GM23338 (cell line): Measurements from ENCODE around the gene CPLX1. TPM values are rescaled to one million over a fixed set of nuclear protein-coding genes. Genes with fewer than 3 reads are reported as not detected.

Source experiments
- ATAC-seq: fragments of 200-7000 bp; cut with Tn5 transposase; 3 replicates; pipeline ENCODE4 v1.9.1; 2020
- DNase-seq: peaks from one replicate; pipeline ENCODE4 v3.0.0-alpha.2; 2015; ENCODE audit warnings: low spot score
- H2AFZ ChIP-seq: fragments of 200-600 bp; sonication (generic); 2 replicates; pipeline ENCODE4 v1.8.0; 2016; ENCODE audit warnings: antibody characterized with exemption, mild to moderate bottlenecking, moderate library complexity
- H3F3A ChIP-seq: fragments of 200-600 bp; sonication (generic); replicated peaks from 2 replicates; pipeline ENCODE4 v1.8.0; 2017; ENCODE audit warnings: antibody characterized with exemption, mixed run types, low read depth
- H3K27ac ChIP-seq: fragments of 200-600 bp; sonication (generic); 2 replicates; pipeline ENCODE4 v1.6.1; 2016; ENCODE audit warnings: low read depth
- H3K27me3 ChIP-seq: fragments of 200-600 bp; sonication (generic); 2 replicates; pipeline ENCODE4 v1.8.0; 2016; ENCODE audit warnings: mild to moderate bottlenecking, mixed run types, moderate library complexity; ENCODE audit not compliant: insufficient read depth
- H3K36me3 ChIP-seq: fragments of 200-600 bp; sonication (generic); 2 replicates; pipeline ENCODE4 v1.8.0; 2016; ENCODE audit warnings: mild to moderate bottlenecking; ENCODE audit not compliant: insufficient read depth
- H3K4me1 ChIP-seq: fragments of 200-600 bp; sonication (generic); 2 replicates; pipeline ENCODE4 v1.8.0; 2016; ENCODE audit warnings: mild to moderate bottlenecking, moderate library complexity; ENCODE audit not compliant: insufficient read depth
- H3K4me2 ChIP-seq: fragments of 200-600 bp; sonication (generic); 2 replicates; pipeline ENCODE4 v1.7.1; 2017; ENCODE audit warnings: mixed run types
- H3K4me3 ChIP-seq: fragments of 200-600 bp; sonication (generic); 2 replicates; pipeline ENCODE4 v1.6.1; 2016; ENCODE audit warnings: mixed run types
- H3K79me2 ChIP-seq: fragments of 200-600 bp; sonication (generic); replicated peaks from 2 replicates; pipeline ENCODE4 v1.8.0; 2017; ENCODE audit warnings: mild to moderate bottlenecking; ENCODE audit not compliant: insufficient read depth
- H3K9me2 ChIP-seq: fragments of 200-600 bp; sonication (generic); 2 replicates; pipeline ENCODE4 v1.8.0; 2017; ENCODE audit not compliant: insufficient read depth
- H4K20me1 ChIP-seq: fragments of 200-600 bp; sonication (generic); replicated peaks from 2 replicates; pipeline ENCODE4 v1.8.0; 2017; ENCODE audit warnings: mild to moderate bottlenecking; ENCODE audit not compliant: insufficient read depth
- H3K27ac Mint-ChIP-seq: 2 replicates; pipeline ENCODE4 v1.8.0; 2020; ENCODE audit warnings: inconsistent platforms, mild to moderate bottlenecking, moderate library complexity, mixed read lengths
- H3K27me3 Mint-ChIP-seq: 3 replicates; pipeline ENCODE4 v1.8.0; 2022; ENCODE audit warnings: low read depth, mild to moderate bottlenecking, moderate library complexity, mixed read lengths, inconsistent platforms; ENCODE audit not compliant: insufficient read depth, poor library complexity
- H3K36me3 Mint-ChIP-seq: 3 replicates; pipeline ENCODE4 v1.8.0; 2021; ENCODE audit warnings: low read depth, mild to moderate bottlenecking, inconsistent platforms, moderate library complexity, mixed read lengths
- H3K4me1 Mint-ChIP-seq: 3 replicates; pipeline ENCODE4 v1.8.0; 2020; ENCODE audit warnings: mild to moderate bottlenecking, inconsistent platforms, mixed read lengths
- H3K4me3 Mint-ChIP-seq: 3 replicates; pipeline ENCODE4 v1.8.0; 2021; ENCODE audit warnings: moderate library complexity, mild to moderate bottlenecking, inconsistent platforms, mixed read lengths
- H3K9me3 Mint-ChIP-seq: 3 replicates; pipeline ENCODE4 v1.8.0; 2020; ENCODE audit warnings: moderate library complexity, mild to moderate bottlenecking, inconsistent platforms, mixed read lengths
- CREB1 ChIP-seq: fragments of 250-450 bp; sonication (Bioruptor Pico); IDR thresholded peaks from 2 replicates; pipeline ENCODE4 v1.5.0; 2020; ENCODE audit warnings: low read depth, mild to moderate bottlenecking, moderate library complexity
- CTCF ChIP-seq, 2 experiments: fragments of 200-600 bp in 1 of 2; sonication (generic) in 1 of 2; conservative IDR thresholded peaks; 2 replicates each; pipeline versions ENCODE4 v1.5.1 to v1.6.1; 2016 to 2017; ENCODE audit warnings: antibody characterized with exemption in 2 of 2, low read depth in 2 of 2, mild to moderate bottlenecking in 2 of 2, moderate library complexity in 1 of 2
- ETS1 ChIP-seq: IDR thresholded peaks from 2 replicates; pipeline ENCODE4 v1.6.1; 2016; ENCODE audit warnings: antibody characterized with exemption
- EZH2phosphoT487 ChIP-seq: fragments of 200-600 bp; sonication (generic); IDR thresholded peaks from one replicate; pipeline ENCODE4 v1.8.1; 2018; ENCODE audit warnings: antibody characterized with exemption; ENCODE audit not compliant: unreplicated experiment
- JUNB ChIP-seq: IDR thresholded peaks from one replicate; pipeline ENCODE4 v1.6.1; 2016; ENCODE audit warnings: antibody characterized with exemption; ENCODE audit not compliant: unreplicated experiment
- NANOG ChIP-seq: IDR thresholded peaks from 2 replicates; pipeline ENCODE4 v1.6.1; 2016; ENCODE audit warnings: antibody characterized with exemption, borderline replicate concordance
- ZNF114 ChIP-seq: fragments of 250-450 bp; sonication (Bioruptor Pico); IDR thresholded peaks from 2 replicates; pipeline ENCODE4 v1.5.0; 2020; ENCODE audit warnings: mild to moderate bottlenecking, moderate library complexity
- ZNF331 ChIP-seq: fragments of 250-450 bp; sonication (Bioruptor Pico); IDR thresholded peaks from 2 replicates; pipeline ENCODE4 v1.5.0; 2020; ENCODE audit warnings: low read depth, mild to moderate bottlenecking, moderate library complexity
- polyA plus RNA-seq: library from polyadenylated mRNA; unstranded; fragments of >200 nt; fragmentation: Nextera tagmentation; extraction: Ambion mirVana; gene quantifications from 2 replicates; pipeline ENCODE4 v1.2.1, GENCODE V29; 2016
- total RNA-seq: library from RNA; depleted of rRNA; stranded (reverse); fragments of >200 nt; shearing (Covaris generic); gene quantifications from 2 replicates; pipeline ENCODE4 v1.2.3, GENCODE V29; 2014
- TF ChIP-seq, protein P1 (sequence below): IDR thresholded peaks from one replicate; pipeline ENCODE4 v1.6.1; 2018; ENCODE audit warnings: antibody characterized with exemption; ENCODE audit not compliant: unreplicated experiment
- TF ChIP-seq, protein P2 (sequence below): fragments of 250-450 bp; sonication (Bioruptor Pico); IDR thresholded peaks from 2 replicates; pipeline ENCODE4 v1.5.0; 2020; ENCODE audit warnings: mild to moderate bottlenecking, moderate library complexity

Gene CPLX1
- total and polyA plus RNA-seq, 2 experiments from 2014 or later = 0.86 to 0.97 TPM

- no peaks in the 10 kb centered on the region; the same call in 2 of the 3 replicates for H3K4me1 Mint-ChIP-seq
- DNase-seq (no peak), ATAC-seq (no peak)
- Histone ChIP-seq H3K79me2 (no peaks in the 10 kb centered on the region), H3K9me2 (no peaks in the 10 kb centered on the region), H4K20me1 (no peaks in the 10 kb centered on the region), H2AFZ (no peak overlapping the region), H3K36me3 (no peaks in the 10 kb centered on the region), H3K27me3 (peaks cover 66% of the 10 kb centered on the region), H3K27ac (no peak overlapping the region), H3K4me2 (no peak overlapping the region), H3F3A (no peaks in the 10 kb centered on the region), H3K4me1 (no peaks in the 10 kb centered on the region), H3K4me3 (no peak overlapping the region)
- TF ChIP-seq ZNF114 (no peak), ZNF331 (CRISPR knock-in tag) (no peak), NANOG (no peak), CREB1 (CRISPR knock-in tag) (no peak), JUNB (no peak), ETS1 (no peak), EZH2phosphoT487 (no peak), CTCF (conservative IDR thresholded peaks at IDR 0.05; ENCODE audit: low read depth in 2 of 2) (no peak)
- TF ChIP-seq, protein P1, sequence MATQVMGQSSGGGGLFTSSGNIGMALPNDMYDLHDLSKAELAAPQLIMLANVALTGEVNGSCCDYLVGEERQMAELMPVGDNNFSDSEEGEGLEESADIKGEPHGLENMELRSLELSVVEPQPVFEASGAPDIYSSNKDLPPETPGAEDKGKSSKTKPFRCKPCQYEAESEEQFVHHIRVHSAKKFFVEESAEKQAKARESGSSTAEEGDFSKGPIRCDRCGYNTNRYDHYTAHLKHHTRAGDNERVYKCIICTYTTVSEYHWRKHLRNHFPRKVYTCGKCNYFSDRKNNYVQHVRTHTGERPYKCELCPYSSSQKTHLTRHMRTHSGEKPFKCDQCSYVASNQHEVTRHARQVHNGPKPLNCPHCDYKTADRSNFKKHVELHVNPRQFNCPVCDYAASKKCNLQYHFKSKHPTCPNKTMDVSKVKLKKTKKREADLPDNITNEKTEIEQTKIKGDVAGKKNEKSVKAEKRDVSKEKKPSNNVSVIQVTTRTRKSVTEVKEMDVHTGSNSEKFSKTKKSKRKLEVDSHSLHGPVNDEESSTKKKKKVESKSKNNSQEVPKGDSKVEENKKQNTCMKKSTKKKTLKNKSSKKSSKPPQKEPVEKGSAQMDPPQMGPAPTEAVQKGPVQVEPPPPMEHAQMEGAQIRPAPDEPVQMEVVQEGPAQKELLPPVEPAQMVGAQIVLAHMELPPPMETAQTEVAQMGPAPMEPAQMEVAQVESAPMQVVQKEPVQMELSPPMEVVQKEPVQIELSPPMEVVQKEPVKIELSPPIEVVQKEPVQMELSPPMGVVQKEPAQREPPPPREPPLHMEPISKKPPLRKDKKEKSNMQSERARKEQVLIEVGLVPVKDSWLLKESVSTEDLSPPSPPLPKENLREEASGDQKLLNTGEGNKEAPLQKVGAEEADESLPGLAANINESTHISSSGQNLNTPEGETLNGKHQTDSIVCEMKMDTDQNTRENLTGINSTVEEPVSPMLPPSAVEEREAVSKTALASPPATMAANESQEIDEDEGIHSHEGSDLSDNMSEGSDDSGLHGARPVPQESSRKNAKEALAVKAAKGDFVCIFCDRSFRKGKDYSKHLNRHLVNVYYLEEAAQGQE = no peak
- TF ChIP-seq, protein P2, sequence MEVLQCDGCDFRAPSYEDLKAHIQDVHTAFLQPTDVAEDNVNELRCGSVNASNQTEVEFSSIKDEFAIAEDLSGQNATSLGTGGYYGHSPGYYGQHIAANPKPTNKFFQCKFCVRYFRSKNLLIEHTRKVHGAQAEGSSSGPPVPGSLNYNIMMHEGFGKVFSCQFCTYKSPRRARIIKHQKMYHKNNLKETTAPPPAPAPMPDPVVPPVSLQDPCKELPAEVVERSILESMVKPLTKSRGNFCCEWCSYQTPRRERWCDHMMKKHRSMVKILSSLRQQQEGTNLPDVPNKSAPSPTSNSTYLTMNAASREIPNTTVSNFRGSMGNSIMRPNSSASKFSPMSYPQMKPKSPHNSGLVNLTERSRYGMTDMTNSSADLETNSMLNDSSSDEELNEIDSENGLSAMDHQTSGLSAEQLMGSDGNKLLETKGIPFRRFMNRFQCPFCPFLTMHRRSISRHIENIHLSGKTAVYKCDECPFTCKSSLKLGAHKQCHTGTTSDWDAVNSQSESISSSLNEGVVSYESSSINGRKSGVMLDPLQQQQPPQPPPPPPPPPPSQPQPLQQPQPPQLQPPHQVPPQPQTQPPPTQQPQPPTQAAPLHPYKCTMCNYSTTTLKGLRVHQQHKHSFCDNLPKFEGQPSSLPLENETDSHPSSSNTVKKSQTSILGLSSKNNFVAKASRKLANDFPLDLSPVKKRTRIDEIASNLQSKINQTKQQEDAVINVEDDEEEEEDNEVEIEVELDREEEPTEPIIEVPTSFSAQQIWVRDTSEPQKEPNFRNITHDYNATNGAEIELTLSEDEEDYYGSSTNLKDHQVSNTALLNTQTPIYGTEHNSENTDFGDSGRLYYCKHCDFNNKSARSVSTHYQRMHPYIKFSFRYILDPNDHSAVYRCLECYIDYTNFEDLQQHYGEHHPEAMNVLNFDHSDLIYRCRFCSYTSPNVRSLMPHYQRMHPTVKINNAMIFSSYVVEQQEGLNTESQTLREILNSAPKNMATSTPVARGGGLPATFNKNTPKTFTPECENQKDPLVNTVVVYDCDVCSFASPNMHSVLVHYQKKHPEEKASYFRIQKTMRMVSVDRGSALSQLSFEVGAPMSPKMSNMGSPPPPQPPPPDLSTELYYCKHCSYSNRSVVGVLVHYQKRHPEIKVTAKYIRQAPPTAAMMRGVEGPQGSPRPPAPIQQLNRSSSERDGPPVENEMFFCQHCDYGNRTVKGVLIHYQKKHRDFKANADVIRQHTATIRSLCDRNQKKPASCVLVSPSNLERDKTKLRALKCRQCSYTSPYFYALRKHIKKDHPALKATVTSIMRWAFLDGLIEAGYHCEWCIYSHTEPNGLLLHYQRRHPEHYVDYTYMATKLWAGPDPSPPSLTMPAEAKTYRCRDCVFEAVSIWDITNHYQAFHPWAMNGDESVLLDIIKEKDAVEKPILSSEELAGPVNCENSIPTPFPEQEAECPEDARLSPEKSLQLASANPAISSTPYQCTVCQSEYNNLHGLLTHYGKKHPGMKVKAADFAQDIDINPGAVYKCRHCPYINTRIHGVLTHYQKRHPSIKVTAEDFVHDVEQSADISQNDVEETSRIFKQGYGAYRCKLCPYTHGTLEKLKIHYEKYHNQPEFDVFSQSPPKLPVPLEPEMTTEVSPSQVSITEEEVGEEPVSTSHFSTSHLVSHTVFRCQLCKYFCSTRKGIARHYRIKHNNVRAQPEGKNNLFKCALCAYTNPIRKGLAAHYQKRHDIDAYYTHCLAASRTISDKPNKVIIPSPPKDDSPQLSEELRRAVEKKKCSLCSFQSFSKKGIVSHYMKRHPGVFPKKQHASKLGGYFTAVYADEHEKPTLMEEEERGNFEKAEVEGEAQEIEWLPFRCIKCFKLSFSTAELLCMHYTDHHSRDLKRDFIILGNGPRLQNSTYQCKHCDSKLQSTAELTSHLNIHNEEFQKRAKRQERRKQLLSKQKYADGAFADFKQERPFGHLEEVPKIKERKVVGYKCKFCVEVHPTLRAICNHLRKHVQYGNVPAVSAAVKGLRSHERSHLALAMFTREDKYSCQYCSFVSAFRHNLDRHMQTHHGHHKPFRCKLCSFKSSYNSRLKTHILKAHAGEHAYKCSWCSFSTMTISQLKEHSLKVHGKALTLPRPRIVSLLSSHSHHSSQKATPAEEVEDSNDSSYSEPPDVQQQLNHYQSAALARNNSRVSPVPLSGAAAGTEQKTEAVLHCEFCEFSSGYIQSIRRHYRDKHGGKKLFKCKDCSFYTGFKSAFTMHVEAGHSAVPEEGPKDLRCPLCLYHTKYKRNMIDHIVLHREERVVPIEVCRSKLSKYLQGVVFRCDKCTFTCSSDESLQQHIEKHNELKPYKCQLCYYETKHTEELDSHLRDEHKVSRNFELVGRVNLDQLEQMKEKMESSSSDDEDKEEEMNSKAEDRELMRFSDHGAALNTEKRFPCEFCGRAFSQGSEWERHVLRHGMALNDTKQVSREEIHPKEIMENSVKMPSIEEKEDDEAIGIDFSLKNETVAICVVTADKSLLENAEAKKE (CRISPR knock-in tag) = no peak
- H3K9me3 Mint-ChIP-seq = peaks cover 10% of the 10 kb centered on the region; the same call in 2 of the 3 replicates
- H3K27me3 Mint-ChIP-seq = peaks cover 47% of the 10 kb centered on the region
- no peaks in the 10 kb centered on the region for H3K36me3 Mint-ChIP-seq
- no peak overlapping the region for H3K27ac Mint-ChIP-seq
- H3K4me3 Mint-ChIP-seq = no peak overlapping the region
Observed at GRCh38 chr4:808860-809570, 16.9 kb downstream of the CPLX1 start.
